ENCODE data around the gene ITGBL1. TPM values are rescaled to one million over a fixed set of nuclear protein-coding genes. Genes with fewer than 3 reads are reported as not detected.

ITGBL1 gene
- total and polyA plus RNA-seq, 8 donors = 0.53 to 36.6 (median 4.8) TPM; not detected in 1

GRCh38 chr13:101552786-101553185 is 100.3 kb downstream of the ITGBL1 start:
- H3K4me1 ChIP-seq = no peaks in the 10 kb centered on the region
- intact Hi-C loops (cut with DNase I; ENCODE audit: low total_unique reads) = no loop called here

DNA sequence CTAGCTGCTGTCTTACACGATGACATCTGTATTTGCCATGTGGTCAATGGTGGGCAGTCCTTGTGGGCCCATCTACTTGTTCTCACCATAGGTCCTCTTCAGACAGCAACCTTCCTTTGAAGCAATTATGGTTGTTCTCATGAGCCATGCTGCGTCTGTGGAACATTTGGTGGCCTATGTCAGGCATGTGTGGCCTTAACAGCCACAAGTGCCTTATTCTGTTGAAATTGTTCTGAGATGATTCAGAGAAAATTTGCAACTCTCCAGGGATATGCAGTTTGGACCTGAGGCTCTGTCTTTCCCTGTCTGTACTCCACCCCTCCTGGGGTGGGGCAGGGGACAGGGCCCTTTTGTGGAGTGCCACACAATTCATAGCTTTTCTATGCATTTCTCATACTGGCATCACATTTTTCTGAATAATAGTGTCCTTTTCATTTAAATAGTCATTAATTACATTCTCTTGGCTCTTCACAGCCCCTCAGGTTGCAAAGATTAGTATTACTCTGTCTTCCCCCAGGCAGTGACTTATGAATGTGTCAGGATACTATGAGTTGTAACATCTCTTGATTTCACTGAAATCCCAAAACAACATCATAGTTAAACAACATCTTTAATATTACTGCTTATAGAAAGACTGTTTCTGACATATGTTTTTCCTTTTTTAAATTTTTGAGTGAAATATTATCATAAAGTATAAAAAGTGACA is 102.1 kb downstream of the ITGBL1 start:
- Histone ChIP-seq H3K27ac (no peak overlapping the region), H3K9me3 (no peaks in the 10 kb centered on the region), H3K36me3 (no peaks in the 10 kb centered on the region), H3K27me3 (no peaks in the 10 kb centered on the region), H3K4me3 (no peak overlapping the region), H3K4me1 (no peaks in the 10 kb centered on the region)
- WGBS, 5 donors = 83 to 93% (median 90%) methylated on average over 2 of the region's 2 CpGs
- intact Hi-C loops (cut with DNase I; ENCODE audit: low total_unique reads) = no loop called here
- DNase-seq = no peak
- TF ChIP-seq POLR2A (IDR thresholded peaks at IDR 0.05) (no peak), CTCF (IDR thresholded peaks at IDR 0.05) (no peak), EP300 (IDR thresholded peaks at IDR 0.05) (no peak), POLR2AphosphoS5 (IDR thresholded peaks at IDR 0.05) (no peak)

More at GRCh38 chr13:101552786-101553185, 100.3 kb downstream of the ITGBL1 start:
- Histone ChIP-seq H3K4me3 (no peak overlapping the region), H3K36me3 (no peaks in the 10 kb centered on the region), H3K27ac (no peak overlapping the region), H3K9me3 (no peaks in the 10 kb centered on the region), H3K27me3 (no peaks in the 10 kb centered on the region)
- DNase-seq = no peak
- TF ChIP-seq CTCF (IDR thresholded peaks at IDR 0.05) (no peak), POLR2A (IDR thresholded peaks at IDR 0.05) (no peak), EP300 (IDR thresholded peaks at IDR 0.05) (no peak), POLR2AphosphoS5 (IDR thresholded peaks at IDR 0.05) (no peak)

DNA sequence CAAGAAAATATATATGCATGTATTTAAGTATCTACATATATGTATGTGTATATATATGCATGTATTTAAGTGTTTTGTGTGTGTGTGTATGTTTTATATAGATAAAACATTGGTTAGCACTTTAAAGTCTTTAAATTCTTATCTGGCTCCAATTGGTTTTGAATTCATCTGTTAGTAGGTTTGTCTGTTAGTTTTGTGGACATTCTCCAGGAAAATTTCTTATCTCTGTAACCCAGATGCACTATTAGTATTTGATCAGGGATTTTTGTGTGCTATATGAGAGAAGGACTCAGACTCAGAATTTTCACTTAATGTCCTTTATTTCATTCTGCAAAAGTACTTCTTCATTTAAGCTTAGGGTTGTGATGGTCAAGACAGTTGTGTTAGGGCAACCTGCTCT is 103.1 kb downstream of the ITGBL1 start:
- no peaks in the 10 kb centered on the region for H3K27me3 ChIP-seq
- no peaks in the 10 kb centered on the region for H3K9me3 ChIP-seq
- H3K4me1 ChIP-seq = no peaks in the 10 kb centered on the region
- intact Hi-C loops (cut with DNase I; ENCODE audit: low total_unique reads) = no loop called here
- H3K4me3 ChIP-seq = no peak overlapping the region
- no peak for TF ChIP-seq CTCF (IDR thresholded peaks at IDR 0.05)
- no peak for TF ChIP-seq EP300 (IDR thresholded peaks at IDR 0.05)
- TF ChIP-seq POLR2AphosphoS5 (IDR thresholded peaks at IDR 0.05) = no peak
- TF ChIP-seq POLR2A (IDR thresholded peaks at IDR 0.05) = no peak
- H3K36me3 ChIP-seq = no peaks in the 10 kb centered on the region
- no peak overlapping the region for H3K27ac ChIP-seq
- no peak for DNase-seq

DNA sequence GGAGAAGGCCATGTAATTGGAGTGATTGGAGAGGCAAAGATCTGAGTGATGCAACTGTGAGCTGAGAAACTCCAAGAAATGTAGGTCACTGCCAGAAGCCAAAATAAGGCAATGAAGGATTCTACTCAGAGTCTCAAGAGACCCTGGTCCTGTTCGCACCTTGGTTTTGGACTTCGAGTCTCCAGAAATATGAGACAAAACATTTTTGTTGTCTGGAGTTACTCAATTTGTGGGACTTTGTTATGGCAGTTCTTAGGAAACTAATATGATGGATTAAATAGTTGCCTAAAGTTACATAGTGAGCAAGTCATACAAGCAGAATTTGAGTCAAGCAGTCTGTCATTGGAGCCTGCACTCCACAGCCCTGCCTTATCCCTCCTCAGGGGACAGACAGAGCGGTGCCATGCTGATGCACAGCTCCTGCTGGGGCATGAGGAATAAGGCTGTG is 104.2 kb downstream of the ITGBL1 start:
- TF ChIP-seq CTCF (IDR thresholded peaks at IDR 0.05) (no peak), EP300 (IDR thresholded peaks at IDR 0.05) (no peak), POLR2A (IDR thresholded peaks at IDR 0.05) (no peak), POLR2AphosphoS5 (IDR thresholded peaks at IDR 0.05) (no peak)

More for the DNA sequence above, 104.2 kb downstream of the ITGBL1 start:
- Histone ChIP-seq H3K9me3 (no peaks in the 10 kb centered on the region), H3K4me3 (no peak overlapping the region), H3K4me1 (no peaks in the 10 kb centered on the region), H3K27me3 (no peaks in the 10 kb centered on the region), H3K27ac (no peak overlapping the region), H3K36me3 (no peaks in the 10 kb centered on the region)
- intact Hi-C loops (cut with DNase I; ENCODE audit: low total_unique reads) = no loop called here
- WGBS, 5 donors = 76 to 92% (median 85%) methylated on average over 3 of the region's 3 CpGs
- no peak for DNase-seq

Measured in stomach (tissue), 9 donors.